Upper lobe of left lung (tissue), 4 donors: ENCODE data around the gene PTPRN2.

ENCODE experiments used
- CTCF ChIP-seq, 6 experiments: fragments of 450-650 bp in 4 of 6; fragments of 200-600 bp in 2 of 6; sonication (generic) in 2 of 6; IDR thresholded peaks; one replicate each; pipeline ENCODE4 v1.5.1; 2016 to 2019; ENCODE audit warnings: antibody characterized with exemption in 6 of 6
- EP300 ChIP-seq, 4 donors: sonication (generic); formaldehyde crosslinking; IDR thresholded peaks; one replicate each; pipeline ENCODE4 v1.5.1; 2017; ENCODE audit warnings: antibody characterized with exemption in 4 of 4, control low read depth in 2 of 4
- POLR2A ChIP-seq, 4 donors: fragments of 450-650 bp; IDR thresholded peaks; one replicate each; pipeline ENCODE4 v1.5.1; 2016 to 2017; ENCODE audit warnings: antibody characterized with exemption in 4 of 4, mild to moderate bottlenecking in 2 of 4
- POLR2AphosphoS5 ChIP-seq, 2 donors: sonication (generic); formaldehyde crosslinking; IDR thresholded peaks; one replicate each; pipeline ENCODE4 v1.5.1; 2017; ENCODE audit warnings: antibody characterized with exemption in 2 of 2

GRCh38 chr7:157727964-157728615, 859.5 kb downstream of the PTPRN2 start:
- TF ChIP-seq CTCF (IDR thresholded peaks at IDR 0.05) (no peak), POLR2A (IDR thresholded peaks at IDR 0.05) (no peak), EP300 (IDR thresholded peaks at IDR 0.05) (no peak), POLR2AphosphoS5 (IDR thresholded peaks at IDR 0.05) (no peak)
